Ishikawa (cell line): ENCODE data around the gene GBA3.

Source experiments
- CEBPB ChIP-seq: IDR thresholded peaks from 2 replicates; pipeline ENCODE4 v1.6.1; 2012
- CREB1 ChIP-seq: IDR thresholded peaks from 2 replicates; pipeline ENCODE4 v1.6.1; 2012; ENCODE audit warnings: low read depth
- EGR1 ChIP-seq: IDR thresholded peaks from 2 replicates; pipeline ENCODE4 v1.6.1; 2012
- EP300 ChIP-seq: IDR thresholded peaks from 2 replicates; pipeline ENCODE4 v1.6.1; 2012; ENCODE audit warnings: borderline replicate concordance
- FOXM1 ChIP-seq: IDR thresholded peaks from 2 replicates; pipeline ENCODE4 v1.6.1; 2012; ENCODE audit warnings: low read depth, borderline replicate concordance
- MAX ChIP-seq: IDR thresholded peaks from 2 replicates; pipeline ENCODE4 v1.6.1; 2012
- NFIC ChIP-seq: IDR thresholded peaks from 2 replicates; pipeline ENCODE4 v1.6.1; 2012
- RAD21 ChIP-seq: IDR thresholded peaks from 2 replicates; pipeline ENCODE4 v1.6.1; 2012; ENCODE audit warnings: low read depth
- REST ChIP-seq: IDR thresholded peaks from 2 replicates; pipeline ENCODE4 v1.6.1; 2012; ENCODE audit warnings: low read depth, mild to moderate bottlenecking
- TAF1 ChIP-seq: IDR thresholded peaks from 2 replicates; pipeline ENCODE4 v1.6.1; 2012; ENCODE audit warnings: low read depth, mild to moderate bottlenecking
- TCF12 ChIP-seq: IDR thresholded peaks from 2 replicates; pipeline ENCODE4 v1.6.1; 2012; ENCODE audit warnings: low read depth
- TEAD4 ChIP-seq: IDR thresholded peaks from 2 replicates; pipeline ENCODE4 v1.6.1; 2012
- USF1 ChIP-seq: IDR thresholded peaks from 2 replicates; pipeline ENCODE4 v1.6.1; 2012
- YY1 ChIP-seq: IDR thresholded peaks from 2 replicates; pipeline ENCODE4 v1.6.1; 2012; ENCODE audit warnings: low read depth
- ZBTB7A ChIP-seq: IDR thresholded peaks from 2 replicates; pipeline ENCODE4 v1.6.1; 2012; ENCODE audit warnings: low read depth

The GBA3 gene

GRCh38 chr4:22744478-22745062, 51.8 kb downstream of the GBA3 start:
- no peak for TF ChIP-seq RAD21
- no peak for TF ChIP-seq EGR1
- no peak for TF ChIP-seq MAX
- TF ChIP-seq ZBTB7A: no peak
- TF ChIP-seq TAF1: no peak
- TF ChIP-seq REST: no peak
- TF ChIP-seq CREB1: no peak
- no peak for TF ChIP-seq YY1
- no peak for TF ChIP-seq EP300
- TF ChIP-seq USF1: no peak
- TF ChIP-seq TEAD4: no peak
- no peak for TF ChIP-seq FOXM1
- TF ChIP-seq TCF12: no peak
- no peak for TF ChIP-seq NFIC
- TF ChIP-seq CEBPB: no peak

- TF ChIP-seq MAX (no peak), REST (no peak), TCF12 (no peak)
Observed at GRCh38 chr4:22745234-22745633, 52.5 kb downstream of the GBA3 start.

GRCh38 chr4:22754116-22754515, 61.4 kb downstream of the GBA3 start:
- no peak for TF ChIP-seq CEBPB
- TF ChIP-seq NFIC: no peak
- no peak for TF ChIP-seq REST
- no peak for TF ChIP-seq FOXM1
- TF ChIP-seq TEAD4: no peak
- TF ChIP-seq YY1: no peak
- TF ChIP-seq RAD21: no peak
- TF ChIP-seq MAX: no peak
- TF ChIP-seq TCF12: no peak
- no peak for TF ChIP-seq EGR1
- TF ChIP-seq EP300: no peak

GRCh38 chr4:22762548-22762947, 69.8 kb downstream of the GBA3 start:
- TF ChIP-seq NFIC (no peak), USF1 (no peak), CEBPB (no peak), EP300 (no peak), TCF12 (no peak), CREB1 (no peak), EGR1 (no peak), YY1 (no peak), REST (no peak), TEAD4 (no peak), FOXM1 (no peak), RAD21 (no peak), MAX (no peak), TAF1 (no peak), ZBTB7A (no peak)
